GM23248 (cell line): Measurements from ENCODE around the gene THAP7.

Source experiments
- EZH2 ChIP-seq: fragments of 200-600 bp; sonication (generic); IDR thresholded peaks from 2 replicates; pipeline ENCODE4 v1.6.1; 2018; ENCODE audit warnings: antibody characterized with exemption, mild to moderate bottlenecking; ENCODE audit not compliant: insufficient read depth, poor library complexity, severe bottlenecking
- EZH2phosphoT487 ChIP-seq: fragments of 200-600 bp; sonication (generic); IDR thresholded peaks from 2 replicates; pipeline ENCODE4 v1.6.1; 2018; ENCODE audit warnings: antibody characterized with exemption, moderate library complexity, mild to moderate bottlenecking, low read depth; ENCODE audit not compliant: insufficient read depth

GRCh38 chr22:21020802-21021429, 19.0 kb upstream of the THAP7 start:
- TF ChIP-seq EZH2phosphoT487 (no peak), EZH2 (no peak)
